Thoracic aorta (tissue), 2 donors: ENCODE data around the gene NEGR1. TPM values are rescaled to one million over a fixed set of nuclear protein-coding genes. Genes with fewer than 3 reads are reported as not detected.

ENCODE experiments used
- ATAC-seq: fragments of 150-250 bp; one replicate; pipeline ENCODE4 v1.8.0; 2017; ENCODE audit warnings: low read depth; ENCODE audit not compliant: insufficient number of reproducible peaks, low FRiP score
- DNase-seq: peaks from one replicate; pipeline ENCODE4 v3.0.0-alpha.2; 2020; ENCODE audit warnings: low spot score
- H3K27ac ChIP-seq, 2 donors: fragments of 200-600 bp; sonication (generic); 1 replicate in 1 of 2; 2 replicates in 1 of 2; pipeline ENCODE4 v1.5.1; 2016; ENCODE audit warnings: mild to moderate bottlenecking in 2 of 2, moderate library complexity in 2 of 2
- H3K27me3 ChIP-seq: fragments of 200-600 bp; sonication (generic); replicated peaks from 2 replicates; pipeline ENCODE4 v1.6.0; 2016; ENCODE audit warnings: mild to moderate bottlenecking; ENCODE audit not compliant: insufficient read depth
- H3K36me3 ChIP-seq: fragments of 200-600 bp; sonication (generic); one replicate; pipeline ENCODE4 v1.5.1; 2016
- H3K4me1 ChIP-seq, 2 donors: fragments of 200-600 bp; sonication (generic); 1 replicate in 1 of 2; 2 replicates in 1 of 2; pipeline versions ENCODE4 v1.5.1 to v1.6.0; 2016; ENCODE audit warnings: low read depth in 2 of 2, mild to moderate bottlenecking in 1 of 2; ENCODE audit not compliant: control insufficient read depth in 1 of 2
- H3K4me3 ChIP-seq: fragments of 200-600 bp; sonication (generic); 2 replicates; pipeline ENCODE4 v1.5.1; 2016; ENCODE audit warnings: mild to moderate bottlenecking
- H3K9me3 ChIP-seq: fragments of 200-600 bp; sonication (generic); 2 replicates; pipeline ENCODE4 v1.5.1; 2016
- CTCF ChIP-seq: fragments of 200-600 bp; sonication (generic); IDR thresholded peaks from one replicate; pipeline ENCODE4 v1.5.1; 2019; ENCODE audit warnings: antibody characterized with exemption
- total RNA-seq, 2 donors: library from RNA; depleted of rRNA; stranded (reverse); fragments of >200 nt; gene quantifications; one replicate each; pipeline versions ENCODE4 v1.1.0 to v1.2.3, GENCODE V29; 2016

The NEGR1 gene
- total RNA-seq, 2 donors from 2014 or later: 10.4 to 14.4 TPM

GRCh38 chr1:72101840-72102632, 180.3 kb downstream of the NEGR1 start:
- Histone ChIP-seq H3K9me3 (no peaks in the 10 kb centered on the region), H3K27me3 (no peaks in the 10 kb centered on the region), H3K4me1 (no peaks in the 10 kb centered on the region), H3K36me3 (no peaks in the 10 kb centered on the region), H3K4me3 (no peak overlapping the region), H3K27ac (no peak overlapping the region)
- DNase-seq: no peak
- no peak for TF ChIP-seq CTCF
- ATAC-seq: no peak

GRCh38 chr1:72100771-72101170, 181.6 kb downstream of the NEGR1 start:
- TF ChIP-seq CTCF: no peak
- Histone ChIP-seq H3K4me3 (no peak overlapping the region), H3K36me3 (no peaks in the 10 kb centered on the region), H3K27me3 (no peaks in the 10 kb centered on the region), H3K27ac (no peak overlapping the region), H3K9me3 (no peaks in the 10 kb centered on the region), H3K4me1 (no peaks in the 10 kb centered on the region)
- DNase-seq (no peak), ATAC-seq (no peak)

DNA sequence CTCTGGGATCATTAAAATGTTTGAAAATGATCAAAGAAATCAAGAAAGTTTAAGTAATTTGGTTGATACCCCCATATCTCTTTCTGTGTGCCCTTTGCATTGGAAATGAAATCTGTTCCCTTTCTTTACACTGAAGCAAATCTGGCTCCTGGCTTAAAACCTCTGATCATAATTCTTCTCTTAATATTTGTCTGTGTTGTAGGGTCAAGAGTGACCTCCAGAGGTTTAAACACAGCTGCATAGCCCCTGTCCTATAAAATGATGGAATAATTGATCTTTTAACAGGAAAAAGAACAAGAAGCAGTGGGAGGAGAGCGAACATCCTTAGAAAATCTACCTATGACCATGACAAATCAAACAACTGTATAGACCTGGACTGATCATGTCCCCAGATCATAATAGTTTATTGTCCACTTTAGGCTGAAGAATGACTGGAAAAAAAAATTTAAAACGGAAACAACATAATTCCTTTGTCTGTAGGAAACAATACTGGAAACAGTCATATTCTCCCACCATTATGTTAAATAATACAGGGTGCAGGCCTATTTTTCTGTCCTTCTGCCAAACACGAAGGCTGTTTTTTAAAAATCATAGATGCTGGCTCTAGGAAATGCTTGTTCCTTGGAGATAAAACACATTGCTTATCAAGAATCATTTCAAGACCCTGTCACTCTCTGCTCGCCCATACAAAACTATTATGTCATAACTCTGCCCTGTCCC, 184.3 kb downstream of the NEGR1 start:
- no peak for TF ChIP-seq CTCF
- H3K27ac ChIP-seq: no peak overlapping the region
- H3K9me3 ChIP-seq: no peaks in the 10 kb centered on the region
- no peak for DNase-seq
- ATAC-seq: no peak
- H3K4me1 ChIP-seq: no peaks in the 10 kb centered on the region
- no peak overlapping the region for H3K4me3 ChIP-seq
- no peaks in the 10 kb centered on the region for H3K36me3 ChIP-seq
- no peaks in the 10 kb centered on the region for H3K27me3 ChIP-seq

DNA sequence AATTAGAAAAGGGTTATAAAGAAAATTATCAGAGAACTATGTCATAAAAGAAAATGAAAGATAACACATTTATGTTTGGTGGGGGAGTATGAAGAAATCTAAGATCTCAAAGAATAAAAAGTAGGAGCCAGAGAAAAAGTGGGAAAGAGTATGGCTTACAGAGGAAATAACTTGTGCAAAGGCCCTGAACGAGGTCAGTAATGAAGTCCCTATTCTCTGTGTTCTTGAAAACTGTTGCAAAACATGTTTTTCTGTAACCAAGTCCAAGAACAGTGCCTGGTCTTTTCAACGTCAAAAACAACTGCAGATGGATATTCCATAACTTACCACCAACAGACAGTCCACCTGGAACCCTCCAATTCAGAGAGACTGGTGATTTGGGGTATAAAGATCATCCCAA, 188.1 kb downstream of the NEGR1 start:
- TF ChIP-seq CTCF: no peak
- Histone ChIP-seq H3K4me1 (no peaks in the 10 kb centered on the region), H3K9me3 (no peaks in the 10 kb centered on the region), H3K4me3 (no peak overlapping the region), H3K27ac (no peak overlapping the region), H3K27me3 (no peaks in the 10 kb centered on the region), H3K36me3 (no peaks in the 10 kb centered on the region)
- no peak for DNase-seq
- ATAC-seq: no peak

DNA sequence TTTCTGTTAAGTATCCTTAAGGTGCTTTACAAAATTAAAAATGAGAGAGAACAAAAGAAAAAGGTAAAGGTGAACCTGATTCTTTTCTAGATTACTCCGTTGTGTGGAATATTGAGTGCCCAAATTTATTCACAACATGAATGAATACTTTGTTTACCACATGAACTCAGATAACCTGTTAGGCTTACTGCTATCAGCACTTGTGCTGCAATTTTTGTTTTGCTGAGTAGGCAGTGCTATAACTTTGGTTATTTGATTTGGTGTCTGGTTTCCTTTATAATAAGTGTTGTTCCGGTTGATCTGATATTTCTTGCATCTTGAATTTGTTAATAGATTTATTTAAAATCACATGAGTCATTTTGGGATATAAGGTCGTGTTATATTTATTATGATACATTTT, 195.9 kb downstream of the NEGR1 start:
- no peak for DNase-seq
- no peak for ATAC-seq
- Histone ChIP-seq H3K27me3 (no peaks in the 10 kb centered on the region), H3K4me1 (no peaks in the 10 kb centered on the region), H3K4me3 (no peak overlapping the region), H3K36me3 (no peaks in the 10 kb centered on the region), H3K27ac (no peak overlapping the region), H3K9me3 (no peaks in the 10 kb centered on the region)
- no peak for TF ChIP-seq CTCF
